ENCODE results near the gene MAD1L1.
"Not testable (repeated sequence)": the region's sequence is repeated elsewhere in the genome, so short reads cannot be mapped to it uniquely, and the experiment has no call there.

Gene MAD1L1

GRCh38 chr7:1894313-1894900 is 338.3 kb downstream of the MAD1L1 start:
- DNase-seq (ENCODE audit: low read depth), result no peak

DNA sequence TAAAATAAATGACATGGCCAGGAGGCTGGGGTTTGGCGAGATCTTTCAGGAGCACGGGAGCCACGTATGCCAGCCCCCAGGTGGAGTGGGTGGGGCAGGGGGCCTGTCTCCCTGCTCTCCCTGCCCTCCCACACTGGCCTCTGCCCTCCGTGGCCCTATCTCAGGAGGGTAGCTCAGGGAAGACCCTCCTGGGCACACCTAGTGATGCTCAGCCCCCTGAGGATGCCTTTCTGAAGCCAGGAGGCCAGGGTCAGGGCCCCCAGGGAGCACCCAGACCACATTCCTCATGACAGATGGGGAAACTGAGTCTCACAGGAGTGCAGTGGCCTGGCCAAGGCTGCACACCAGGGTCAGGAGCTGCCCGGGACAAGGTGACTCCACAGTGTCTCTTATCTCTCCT is 339.3 kb downstream of the MAD1L1 start:
- DNase-seq (ENCODE audit: low read depth), result no peak

DNA sequence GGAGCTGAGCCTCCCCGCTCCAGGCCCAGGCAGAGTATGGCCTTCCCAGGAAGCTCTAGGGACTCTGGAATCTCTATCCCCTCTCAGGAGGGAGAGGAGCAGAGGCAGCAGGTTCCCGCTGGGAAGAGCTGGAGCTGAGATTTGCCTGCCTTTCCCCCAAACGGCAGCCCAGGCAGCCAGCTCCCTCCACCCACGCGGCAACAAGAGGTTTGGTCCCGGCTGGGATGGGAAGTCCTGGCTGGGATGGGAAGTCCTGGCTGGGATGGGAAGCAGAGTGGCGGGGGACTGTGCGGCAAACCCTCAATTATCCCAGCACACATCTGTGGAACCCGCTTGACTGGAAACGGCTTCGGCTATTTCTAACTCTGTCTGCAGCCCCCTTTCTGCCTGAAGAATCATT is 339.7 kb downstream of the MAD1L1 start:
- no peak for DNase-seq (ENCODE audit: low read depth)

- no peak for DNase-seq (ENCODE audit: low read depth)
Observed at GRCh38 chr7:1892011-1892965, 340.5 kb downstream of the MAD1L1 start.

DNA sequence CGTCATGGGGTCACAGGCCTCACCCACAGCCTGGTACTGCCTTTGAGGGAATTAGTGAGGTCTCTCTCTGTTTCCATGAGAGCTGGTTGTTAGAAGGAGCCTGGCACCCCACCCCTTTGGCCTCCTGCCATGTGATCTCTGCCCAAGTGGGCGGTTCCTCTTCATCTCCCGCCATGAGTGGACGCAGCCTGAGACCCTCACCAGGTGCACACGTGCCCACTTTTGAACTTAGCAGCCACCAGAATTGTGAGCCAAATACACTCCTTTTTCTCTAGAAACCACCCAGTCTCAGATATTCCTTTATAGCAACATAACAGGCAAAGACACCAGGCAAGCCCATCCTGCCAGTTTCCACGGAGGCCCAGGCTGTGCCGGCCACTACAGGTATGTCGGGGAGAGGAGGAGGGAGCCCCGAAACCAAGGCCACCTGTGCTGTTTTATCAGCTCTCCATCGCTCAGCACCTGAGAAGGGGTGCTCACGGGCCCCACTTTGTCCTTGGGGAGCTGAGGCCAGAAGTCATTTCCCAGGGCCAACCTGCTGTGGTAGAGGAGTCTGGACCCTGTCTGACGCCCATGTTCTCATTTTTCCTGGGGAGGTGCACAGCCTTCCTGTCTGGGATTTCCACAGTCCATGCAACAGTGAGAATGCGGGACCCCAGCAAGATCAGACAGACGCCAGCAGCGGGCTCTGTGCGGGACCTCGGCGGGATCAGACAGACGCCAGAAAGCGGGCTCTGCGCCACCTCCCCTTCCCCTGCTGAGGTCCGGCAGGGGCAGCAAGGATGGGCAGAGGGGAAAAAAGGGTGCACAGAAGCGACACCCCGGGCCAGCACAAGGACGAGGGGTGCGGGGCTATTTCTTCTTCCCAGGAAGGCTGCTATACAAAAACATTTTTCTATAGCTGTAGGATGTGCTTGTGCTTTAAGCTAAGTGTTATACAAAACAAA is 342.2 kb downstream of the MAD1L1 start:
- no peak for DNase-seq (ENCODE audit: low read depth)

DNA sequence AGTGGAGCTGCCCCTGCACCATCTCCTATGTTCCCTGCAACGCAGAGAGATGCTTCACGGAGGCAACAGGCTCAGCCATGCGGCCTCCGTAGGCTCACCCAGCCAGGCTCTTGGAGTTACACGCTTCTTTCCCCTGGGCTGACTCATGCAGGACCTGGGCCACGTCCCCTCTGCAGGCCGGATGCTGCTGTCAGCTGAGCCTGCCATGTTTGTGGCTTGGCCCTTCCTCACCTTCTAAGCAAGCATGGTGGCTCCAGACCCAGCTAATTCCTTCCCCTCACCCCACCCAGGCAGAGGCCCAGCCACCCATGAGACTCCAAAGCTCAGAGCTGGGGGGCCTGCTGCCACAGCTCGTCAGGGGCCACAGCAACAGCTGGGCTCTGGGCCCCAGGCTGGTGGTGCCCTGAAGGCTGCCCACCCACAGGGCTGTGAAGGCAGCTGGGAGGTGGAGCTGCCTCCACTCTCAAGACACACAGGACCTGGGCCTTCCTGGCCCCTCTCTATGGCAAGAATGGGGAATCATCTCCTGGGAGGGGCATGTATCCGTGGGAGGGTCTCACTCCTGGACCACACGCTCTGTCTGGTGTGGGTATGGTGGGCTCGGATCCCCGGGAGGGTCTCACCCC is 343.1 kb downstream of the MAD1L1 start:
- DNase-seq (ENCODE audit: low read depth), result peak; percentile 26

- DNase-seq (ENCODE audit: low read depth), result no peak
Observed at GRCh38 chr7:1889091-1889490, 343.7 kb downstream of the MAD1L1 start.

GRCh38 chr7:1888425-1888824 is 344.3 kb downstream of the MAD1L1 start:
- DNase-seq (ENCODE audit: low read depth), result no peak

GRCh38 chr7:1887251-1887650 is 345.5 kb downstream of the MAD1L1 start:
- no peak for DNase-seq (ENCODE audit: low read depth)

DNA sequence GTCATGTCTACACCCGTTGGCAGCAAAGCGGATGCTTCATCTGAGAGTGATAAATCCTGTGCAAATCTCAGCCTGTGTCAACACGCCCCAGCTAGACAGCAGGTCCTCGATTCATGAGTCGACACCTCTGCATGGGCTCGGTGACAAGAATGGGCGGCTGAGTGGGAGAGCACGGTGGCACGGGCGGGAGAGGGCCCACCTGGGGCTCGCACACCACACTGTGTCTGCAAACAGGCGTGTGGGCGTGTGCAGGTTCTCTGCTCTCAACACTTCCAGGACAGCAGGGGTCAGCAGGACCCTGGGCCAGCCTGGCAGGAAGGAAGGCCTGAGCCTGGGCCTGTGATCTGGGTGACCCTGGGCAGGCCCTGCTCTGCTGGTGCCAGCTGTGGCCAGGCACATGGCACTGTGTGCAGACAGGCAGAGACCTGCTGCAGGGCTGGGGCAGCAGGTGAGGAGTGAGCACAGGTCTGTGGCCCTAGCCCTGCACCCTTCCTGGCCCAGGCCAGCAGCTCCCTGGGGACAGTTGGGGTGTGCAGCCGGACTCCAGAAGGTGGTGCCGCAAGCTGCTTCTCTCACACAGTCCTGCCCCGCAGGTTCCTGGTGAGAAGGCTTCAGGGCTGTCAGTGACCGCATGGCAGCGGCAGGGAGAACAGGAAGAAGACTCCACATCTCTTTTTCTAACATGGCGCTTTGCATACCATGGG is 346.2 kb downstream of the MAD1L1 start:
- DNase-seq (ENCODE audit: low read depth), result no peak

DNA sequence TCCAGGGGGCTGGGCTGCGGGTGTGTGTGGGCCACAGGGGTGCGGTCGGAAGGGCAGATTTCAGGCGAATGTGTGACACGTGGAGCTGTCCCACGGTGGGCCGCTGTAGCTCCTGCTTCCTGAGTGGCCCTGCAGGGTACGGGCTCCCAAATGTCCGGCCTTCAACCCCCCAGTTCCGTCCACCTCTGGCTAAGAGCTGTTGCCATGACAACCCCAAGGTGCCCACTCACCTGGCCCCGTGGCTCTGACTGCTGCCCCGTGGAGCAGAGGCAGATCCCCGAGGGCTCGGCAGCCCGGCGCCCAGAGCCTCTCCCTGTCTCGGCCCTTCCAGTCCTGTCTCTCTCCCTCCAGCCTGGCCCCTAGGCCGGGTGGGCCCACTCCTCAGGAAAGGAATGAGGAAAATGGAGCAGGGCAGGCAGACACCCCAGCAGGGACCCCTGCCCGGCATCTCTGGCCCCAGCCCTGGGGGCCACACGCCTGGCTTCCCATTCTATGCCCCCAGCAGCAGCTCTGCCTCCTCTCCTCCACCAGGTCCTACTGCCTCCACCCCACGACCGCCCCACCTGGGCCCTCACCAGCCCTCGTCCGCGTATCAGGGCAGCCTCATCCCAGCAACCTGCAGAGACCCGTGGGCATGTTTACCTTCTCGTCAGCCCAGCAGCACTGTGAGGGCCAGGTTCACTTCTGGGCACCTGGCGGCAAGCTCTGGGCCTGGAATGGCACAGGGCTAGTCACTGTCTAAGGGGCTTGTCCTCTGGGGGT is 347.1 kb downstream of the MAD1L1 start:
- no peak for DNase-seq (ENCODE audit: low read depth)

DNA sequence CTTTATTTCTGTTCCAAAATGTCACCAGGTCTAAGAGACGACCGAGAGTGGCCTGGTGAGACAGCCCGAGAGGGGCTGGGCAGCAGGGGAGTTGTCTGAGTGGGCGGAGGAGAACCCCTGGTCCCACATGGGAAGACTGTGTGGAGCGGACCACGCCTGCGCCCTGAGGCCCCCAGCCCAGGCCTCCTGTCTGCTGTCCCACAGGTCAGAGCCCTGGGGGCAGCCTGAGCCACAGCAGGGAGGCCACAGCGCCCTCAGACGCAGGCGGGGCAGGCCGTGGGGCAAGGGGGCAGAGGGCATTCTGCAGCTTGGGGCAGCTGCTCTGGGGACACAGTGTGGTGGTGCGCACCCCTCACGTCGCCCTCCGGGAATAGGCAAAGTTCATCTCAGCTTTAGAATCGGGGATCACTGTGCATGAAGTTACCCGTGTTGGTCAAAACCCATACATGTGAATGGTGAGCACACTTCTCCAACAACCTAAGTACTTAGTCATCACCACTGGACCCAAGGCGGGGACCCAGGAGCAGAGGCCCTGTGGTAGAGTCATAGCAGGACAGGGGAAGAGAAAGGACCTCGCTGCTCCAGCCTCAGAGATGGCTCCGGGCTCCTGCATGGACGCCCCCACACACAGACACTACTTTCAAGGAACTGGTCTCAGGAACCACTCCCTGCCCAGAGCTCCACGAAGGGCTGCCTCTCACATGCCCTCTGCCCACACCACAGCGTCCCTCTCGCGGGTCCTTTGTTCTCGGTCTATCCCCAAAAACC is 348.0 kb downstream of the MAD1L1 start:
- DNase-seq (ENCODE audit: low read depth), result no peak

DNA sequence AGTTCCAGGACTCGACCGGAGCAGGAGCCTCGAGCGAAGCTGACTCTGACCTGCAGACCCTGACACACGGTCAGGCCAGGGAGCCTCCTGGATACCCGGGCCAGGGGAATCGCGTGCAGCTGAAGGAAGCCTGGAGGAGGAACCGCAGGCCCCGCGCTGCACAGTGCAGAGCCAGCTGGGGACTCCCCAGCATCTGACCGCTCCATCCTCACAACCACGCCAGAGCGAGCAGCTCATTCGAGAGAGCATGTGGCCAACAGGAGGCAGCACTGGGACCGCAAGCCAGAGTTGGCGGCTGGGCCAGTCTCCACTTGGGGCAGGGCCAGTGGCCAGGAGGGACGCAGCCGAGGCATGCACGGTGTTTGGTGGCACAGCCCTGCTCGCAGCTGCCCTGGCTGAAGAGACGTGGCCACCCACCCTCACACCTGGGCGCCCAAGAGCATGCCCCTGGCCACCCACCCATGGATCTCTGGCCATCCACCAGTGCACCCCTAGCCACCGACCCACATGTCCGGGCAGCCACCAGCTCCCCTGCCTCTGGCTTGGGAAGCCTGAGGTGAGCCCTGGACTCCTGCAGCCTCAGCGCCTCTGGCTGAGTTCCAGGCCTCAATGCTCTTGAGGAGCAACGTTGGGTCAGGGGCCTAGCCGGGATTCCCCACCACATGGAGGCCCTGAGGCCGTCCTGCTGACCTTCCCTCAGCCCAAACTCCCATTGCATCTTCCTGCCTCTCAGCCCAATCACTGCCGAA is 348.7 kb downstream of the MAD1L1 start:
- no peak for DNase-seq (ENCODE audit: low read depth)

GRCh38 chr7:1883031-1883761 is 349.5 kb downstream of the MAD1L1 start:
- peak; percentile 13 for DNase-seq (ENCODE audit: low read depth)

GRCh38 chr7:1882451-1882850 is 350.3 kb downstream of the MAD1L1 start:
- no peak for DNase-seq (ENCODE audit: low read depth)

- no peak for DNase-seq (ENCODE audit: low read depth)
Observed at GRCh38 chr7:1881946-1882345, 350.8 kb downstream of the MAD1L1 start.

GRCh38 chr7:1876641-1877040 is 356.1 kb downstream of the MAD1L1 start:
- DNase-seq (ENCODE audit: low read depth), result not testable (repeated sequence)
